SK-N-SH (cell line): ENCODE results near the gene PEX12. TPM values are rescaled to one million over a fixed set of nuclear protein-coding genes. Genes with fewer than 3 reads are reported as not detected.

Experiments
- CTCF ChIA-PET: fragments of 300-600, 350-600 bp; formaldehyde crosslinking; extraction: SDS; loops from one replicate; lab custom pipeline; 2021; lab: Yijun Ruan, JAX
- POLR2A ChIA-PET: fragments of 350-600 bp; sonication (Branson Sonifier 250); formaldehyde crosslinking; extraction: SDS; loops from one replicate; lab custom pipeline; 2020; ENCODE audit warnings: antibody characterized with exemption, inconsistent platforms; lab: Yijun Ruan, JAX
- DNase-seq: peaks from one replicate; pipeline ENCODE4 v3.0.0; 2012
- H2AFZ ChIP-seq: fragments of 200-600 bp; sonication (generic); 2 replicates; pipeline ENCODE4 v1.8.1; 2016; ENCODE audit warnings: antibody characterized with exemption, mild to moderate bottlenecking, low read depth
- H3F3A ChIP-seq: fragments of 200-600 bp; sonication (generic); replicated peaks from 2 replicates; pipeline ENCODE3; 2016; ENCODE audit warnings: antibody characterized with exemption, mild to moderate bottlenecking; ENCODE audit not compliant: insufficient read depth
- H3K27ac ChIP-seq, 2 experiments: fragments of 200-500 bp in 1 of 2; fragments of 200-600 bp in 1 of 2; sonication (Bioruptor generic) in 1 of 2; sonication (generic), shearing (Covaris generic) in 1 of 2; 2 replicates each; pipeline versions ENCODE4 v1.5.1 to v1.6.1; 2014 to 2016; ENCODE audit warnings: low read depth in 2 of 2, inconsistent platforms in 1 of 2, low read length in 1 of 2, mild to moderate bottlenecking in 1 of 2, mixed read lengths in 1 of 2
- H3K27me3 ChIP-seq: fragments of 200-600 bp; sonication (generic), shearing (Covaris generic); 2 replicates; pipeline ENCODE4 v1.6.1; 2016; ENCODE audit warnings: mixed run types; ENCODE audit not compliant: insufficient read depth
- H3K36me3 ChIP-seq, 2 experiments: fragments of 200-500 bp in 1 of 2; fragments of 200-600 bp in 1 of 2; sonication (Bioruptor generic) in 1 of 2; sonication (generic) in 1 of 2; replicated peaks in 1 of 2; 2 replicates each; pipeline versions ENCODE3 to v1.5.1; 2014 to 2016; ENCODE audit warnings: low read length in 1 of 2, mild to moderate bottlenecking in 1 of 2; ENCODE audit not compliant: insufficient read depth in 2 of 2, control insufficient read depth in 1 of 2
- H3K4me1 ChIP-seq, 2 experiments: fragments of 200-500 bp in 1 of 2; fragments of 200-600 bp in 1 of 2; sonication (Bioruptor generic) in 1 of 2; sonication (generic), shearing (Covaris generic) in 1 of 2; 2 replicates each; pipeline versions ENCODE4 v1.5.1 to v1.6.1; 2014 to 2016; ENCODE audit warnings: low read depth in 1 of 2, low read length in 1 of 2, mixed run types in 1 of 2; ENCODE audit not compliant: insufficient read depth in 2 of 2, control insufficient read depth in 1 of 2
- H3K4me2 ChIP-seq: fragments of 200-600 bp; sonication (generic), shearing (Covaris generic); 2 replicates; pipeline ENCODE4 v1.6.1; 2017; ENCODE audit warnings: mixed run types
- H3K4me3 ChIP-seq, 2 experiments: fragments of 200-500 bp in 1 of 2; fragments of 200-600 bp in 1 of 2; sonication (Bioruptor generic) in 1 of 2; sonication (generic), shearing (Covaris generic) in 1 of 2; 2 replicates each; pipeline versions ENCODE4 v1.5.1 to v1.8.1; 2014 to 2016; ENCODE audit warnings: low read depth in 2 of 2, inconsistent platforms in 1 of 2, low read length in 1 of 2, mild to moderate bottlenecking in 1 of 2, mixed read lengths in 1 of 2, moderate library complexity in 1 of 2
- H3K79me2 ChIP-seq: fragments of 200-600 bp; sonication (generic); 2 replicates; pipeline ENCODE4 v1.8.1; 2017; ENCODE audit warnings: mild to moderate bottlenecking; ENCODE audit not compliant: insufficient read depth
- H3K9ac ChIP-seq: fragments of 200-600 bp; sonication (generic); 2 replicates; pipeline ENCODE4 v1.6.1; 2017; ENCODE audit warnings: mixed run types
- H3K9me2 ChIP-seq: fragments of 200-600 bp; sonication (generic); 2 replicates; pipeline ENCODE4 v1.6.1; 2017; ENCODE audit warnings: mixed run types
- H3K9me3 ChIP-seq: fragments of 200-600 bp; sonication (generic); 2 replicates; pipeline ENCODE4 v1.6.1; 2017; ENCODE audit warnings: mixed run types, mild to moderate bottlenecking, moderate library complexity
- H4K20me1 ChIP-seq: fragments of 200-600 bp; sonication (generic); 2 replicates; pipeline ENCODE4 v1.6.1; 2017; ENCODE audit warnings: mild to moderate bottlenecking, mixed run types; ENCODE audit not compliant: insufficient read depth
- CHD2 ChIP-seq: fragments of 150-350 bp; IDR thresholded peaks from 2 replicates; pipeline ENCODE4 v1.6.1; 2018; ENCODE audit warnings: low read length; ENCODE audit not compliant: partially characterized antibody
- ELF1 ChIP-seq: IDR thresholded peaks from 2 replicates; pipeline ENCODE4 v1.4.0; 2012
- EP300 ChIP-seq, 2 experiments: IDR thresholded peaks; 2 replicates each; pipeline versions ENCODE4 v1.4.0 to v1.6.1; 2012; ENCODE audit warnings: borderline replicate concordance in 1 of 2, low read depth in 1 of 2, low read length in 1 of 2
- EZH2phosphoT487 ChIP-seq: fragments of 200-600 bp; sonication (generic); IDR thresholded peaks from 2 replicates; pipeline ENCODE4 v1.6.1; 2017; ENCODE audit warnings: low read depth, mixed run types, mild to moderate bottlenecking, antibody characterized with exemption, moderate library complexity, borderline replicate concordance
- FOXM1 ChIP-seq: IDR thresholded peaks from 2 replicates; pipeline ENCODE4 v1.4.0; 2012; ENCODE audit warnings: low read depth, mild to moderate bottlenecking
- GATA2 ChIP-seq: sonication (generic); formaldehyde crosslinking; IDR thresholded peaks from 2 replicates; pipeline ENCODE4 v1.5.0; 2020; ENCODE audit warnings: mild to moderate bottlenecking, missing genetic modification reagents
- JUND ChIP-seq: IDR thresholded peaks from 2 replicates; pipeline ENCODE4 v1.4.0; 2012
- MXI1 ChIP-seq: IDR thresholded peaks from 2 replicates; pipeline ENCODE4 v1.6.1; 2012; ENCODE audit warnings: mild to moderate bottlenecking, low read depth, low read length, improper control_type of control experiment
- NRF1 ChIP-seq: IDR thresholded peaks from 2 replicates; pipeline ENCODE4 v1.6.1; 2012; ENCODE audit warnings: low read depth, mild to moderate bottlenecking, low read length
- RAD21 ChIP-seq: IDR thresholded peaks from 2 replicates; pipeline ENCODE4 v1.6.1; 2012; ENCODE audit warnings: mild to moderate bottlenecking, low read length
- RCOR1 ChIP-seq: fragments of 150-350 bp; IDR thresholded peaks from 2 replicates; pipeline ENCODE4 v1.6.1; 2017; ENCODE audit warnings: antibody characterized with exemption, low read length
- RFX5 ChIP-seq: IDR thresholded peaks from 2 replicates; pipeline ENCODE4 v1.6.1; 2012; ENCODE audit warnings: mild to moderate bottlenecking, improper control_type of control experiment, low read length
- RXRA ChIP-seq: IDR thresholded peaks from 2 replicates; pipeline ENCODE4 v1.4.0; 2012; ENCODE audit warnings: low read depth, mild to moderate bottlenecking, borderline replicate concordance
- SIN3A ChIP-seq: IDR thresholded peaks from 2 replicates; pipeline ENCODE4 v1.6.1; 2012; ENCODE audit warnings: low read depth, mild to moderate bottlenecking, low read length, moderate library complexity, borderline replicate concordance
- SMC3 ChIP-seq: IDR thresholded peaks from 2 replicates; pipeline ENCODE4 v1.6.1; 2012; ENCODE audit warnings: low read depth, low read length, improper control_type of control experiment
- TAF1 ChIP-seq: IDR thresholded peaks from 2 replicates; pipeline ENCODE4 v1.6.1; 2012; ENCODE audit warnings: low read depth, mild to moderate bottlenecking, low read length, moderate library complexity, borderline replicate concordance
- YY1 ChIP-seq: IDR thresholded peaks from 2 replicates; pipeline ENCODE4 v1.4.0; 2012; ENCODE audit warnings: low read depth, mild to moderate bottlenecking
- WGBS: methylation state at CpG from one replicate; pipeline ENCODE4 v1.1.6; 2017; ENCODE audit warnings: low lambda C conversion rate; 5-methylcytosine and 5-hydroxymethylcytosine counted together
- polyA plus RNA-seq, 3 experiments: library from polyadenylated mRNA; depleted of rRNA; stranded (reverse); fragments of >200 nt; gene quantifications; 2 replicates each; pipeline ENCODE4 v1.2.3, GENCODE V29; 2012
- TF ChIP-seq, protein P1 (sequence below): fragments of 150-350 bp; IDR thresholded peaks from 2 replicates; pipeline ENCODE4 v1.6.1; 2016; ENCODE audit warnings: mild to moderate bottlenecking, low read depth, low read length
- TF ChIP-seq, protein P2 (sequence below): fragments of 150-350 bp; IDR thresholded peaks from 2 replicates; pipeline ENCODE4 v1.6.1; 2017; ENCODE audit warnings: antibody characterized with exemption, low read length, low read depth, borderline replicate concordance
- TF ChIP-seq, protein P3 (sequence below): fragments of 200-600 bp; sonication (generic); IDR thresholded peaks from 2 replicates; pipeline ENCODE4 v1.6.1; 2017; ENCODE audit warnings: antibody characterized with exemption, mild to moderate bottlenecking, moderate library complexity
- TF ChIP-seq, protein P4 (sequence below): IDR thresholded peaks from 2 replicates; pipeline ENCODE4 v1.4.0; 2012; ENCODE audit warnings: low read depth

Gene PEX12
- polyA plus RNA-seq, 1 of the 3 experiments (the other 2 are of a cell fraction) = 4.3 TPM

DNA sequence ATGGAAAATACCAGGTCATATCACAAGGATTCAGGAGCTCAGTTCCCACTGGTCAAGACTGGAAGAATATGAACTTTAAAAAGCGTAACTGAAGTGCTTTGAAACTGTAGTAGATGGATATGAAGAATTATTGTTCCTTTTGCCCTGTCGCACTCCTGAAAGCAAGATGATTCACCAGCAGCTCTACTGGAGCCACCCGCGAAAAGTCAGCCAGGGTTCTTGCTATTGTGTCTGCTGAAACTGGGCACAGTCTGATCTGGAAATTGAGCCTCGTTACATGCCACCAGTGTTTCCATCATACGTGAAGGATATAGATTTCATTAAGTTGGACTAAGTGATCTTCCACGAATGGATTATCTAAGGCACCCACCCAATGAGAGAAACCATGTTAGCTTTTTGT is 25.3 kb upstream of the PEX12 start:
- no peak for DNase-seq
- no peak overlapping the region for H3K9ac ChIP-seq
- no peaks in the 10 kb centered on the region for H3K4me1 ChIP-seq
- POLR2A ChIA-PET = no interaction called here
- no peaks in the 10 kb centered on the region for H4K20me1 ChIP-seq
- peaks cover 58% of the 10 kb centered on the region for H3K79me2 ChIP-seq
- no peak overlapping the region for H3K4me3 ChIP-seq
- no peaks in the 10 kb centered on the region for H3K9me3 ChIP-seq
- WGBS = 93% methylated on average over 7 of the region's 7 CpGs
- TF ChIP-seq RXRA (no peak), MXI1 (no peak), GATA2 (CRISPR knock-in tag) (no peak), JUND (no peak), EP300 (IDR thresholded peaks at IDR 0.05; ENCODE audit: borderline replicate concordance in 1 of 2, low read depth in 1 of 2, low read length in 1 of 2) (no peak), YY1 (no peak), RFX5 (no peak), FOXM1 (no peak), TAF1 (no peak), NRF1 (no peak)
- TF ChIP-seq, protein P1, sequence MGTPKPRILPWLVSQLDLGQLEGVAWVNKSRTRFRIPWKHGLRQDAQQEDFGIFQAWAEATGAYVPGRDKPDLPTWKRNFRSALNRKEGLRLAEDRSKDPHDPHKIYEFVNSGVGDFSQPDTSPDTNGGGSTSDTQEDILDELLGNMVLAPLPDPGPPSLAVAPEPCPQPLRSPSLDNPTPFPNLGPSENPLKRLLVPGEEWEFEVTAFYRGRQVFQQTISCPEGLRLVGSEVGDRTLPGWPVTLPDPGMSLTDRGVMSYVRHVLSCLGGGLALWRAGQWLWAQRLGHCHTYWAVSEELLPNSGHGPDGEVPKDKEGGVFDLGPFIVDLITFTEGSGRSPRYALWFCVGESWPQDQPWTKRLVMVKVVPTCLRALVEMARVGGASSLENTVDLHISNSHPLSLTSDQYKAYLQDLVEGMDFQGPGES = no peak
- TF ChIP-seq, protein P2, sequence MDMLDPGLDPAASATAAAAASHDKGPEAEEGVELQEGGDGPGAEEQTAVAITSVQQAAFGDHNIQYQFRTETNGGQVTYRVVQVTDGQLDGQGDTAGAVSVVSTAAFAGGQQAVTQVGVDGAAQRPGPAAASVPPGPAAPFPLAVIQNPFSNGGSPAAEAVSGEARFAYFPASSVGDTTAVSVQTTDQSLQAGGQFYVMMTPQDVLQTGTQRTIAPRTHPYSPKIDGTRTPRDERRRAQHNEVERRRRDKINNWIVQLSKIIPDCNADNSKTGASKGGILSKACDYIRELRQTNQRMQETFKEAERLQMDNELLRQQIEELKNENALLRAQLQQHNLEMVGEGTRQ = no peak
- TF ChIP-seq, protein P3, sequence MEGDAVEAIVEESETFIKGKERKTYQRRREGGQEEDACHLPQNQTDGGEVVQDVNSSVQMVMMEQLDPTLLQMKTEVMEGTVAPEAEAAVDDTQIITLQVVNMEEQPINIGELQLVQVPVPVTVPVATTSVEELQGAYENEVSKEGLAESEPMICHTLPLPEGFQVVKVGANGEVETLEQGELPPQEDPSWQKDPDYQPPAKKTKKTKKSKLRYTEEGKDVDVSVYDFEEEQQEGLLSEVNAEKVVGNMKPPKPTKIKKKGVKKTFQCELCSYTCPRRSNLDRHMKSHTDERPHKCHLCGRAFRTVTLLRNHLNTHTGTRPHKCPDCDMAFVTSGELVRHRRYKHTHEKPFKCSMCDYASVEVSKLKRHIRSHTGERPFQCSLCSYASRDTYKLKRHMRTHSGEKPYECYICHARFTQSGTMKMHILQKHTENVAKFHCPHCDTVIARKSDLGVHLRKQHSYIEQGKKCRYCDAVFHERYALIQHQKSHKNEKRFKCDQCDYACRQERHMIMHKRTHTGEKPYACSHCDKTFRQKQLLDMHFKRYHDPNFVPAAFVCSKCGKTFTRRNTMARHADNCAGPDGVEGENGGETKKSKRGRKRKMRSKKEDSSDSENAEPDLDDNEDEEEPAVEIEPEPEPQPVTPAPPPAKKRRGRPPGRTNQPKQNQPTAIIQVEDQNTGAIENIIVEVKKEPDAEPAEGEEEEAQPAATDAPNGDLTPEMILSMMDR = no peak
- no peak overlapping the region for H3K4me2 ChIP-seq
- H3F3A ChIP-seq = peaks cover 5% of the 10 kb centered on the region
- CTCF ChIA-PET = interaction anchor here (1.2 to 8.4 kb wide), 4 partner anchors 9 to 160 kb away, joined by 3 to 91 read pairs (median 24); no protein-coding TSS in a partner anchor
- no peaks in the 10 kb centered on the region for H3K9me2 ChIP-seq
- H3K27ac ChIP-seq = no peak overlapping the region
- no peak overlapping the region for H2AFZ ChIP-seq
- H3K36me3 ChIP-seq = peaks cover 58 to 79% of the 10 kb centered on the region in 2 experiments
- no peaks in the 10 kb centered on the region for H3K27me3 ChIP-seq

DNA sequence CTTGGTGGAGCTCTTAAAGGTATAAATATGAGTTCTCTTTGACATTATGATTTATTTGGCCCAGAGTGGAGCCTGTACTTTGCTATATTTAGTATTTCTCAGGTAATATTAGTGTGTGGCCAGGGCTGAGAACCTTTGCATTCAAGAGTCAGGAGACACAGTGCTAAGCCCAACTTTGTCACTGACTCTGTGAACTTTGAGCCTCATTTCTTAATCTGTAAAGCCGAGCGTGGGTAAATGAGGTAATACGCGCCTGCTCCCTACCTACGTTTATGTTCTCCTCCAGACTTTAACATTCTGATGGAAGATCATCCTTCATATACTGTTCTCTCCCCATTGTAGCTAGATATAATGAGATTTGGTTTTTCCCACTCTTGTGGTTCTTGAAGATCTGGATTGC is 19.2 kb upstream of the PEX12 start:
- POLR2A ChIA-PET = no interaction called here
- Histone ChIP-seq H3F3A (no peaks in the 10 kb centered on the region), H4K20me1 (peaks cover 31% of the 10 kb centered on the region), H3K79me2 (peaks cover 94% of the 10 kb centered on the region), H3K27me3 (no peaks in the 10 kb centered on the region), H3K9me3 (no peaks in the 10 kb centered on the region), H3K36me3 (peaks cover 74 to 86% of the 10 kb centered on the region in 2 experiments), H3K4me1 (no peaks in the 10 kb centered on the region), H3K27ac (no peak overlapping the region), H2AFZ (no peak overlapping the region), H3K9me2 (no peaks in the 10 kb centered on the region), H3K4me2 (no peak overlapping the region), H3K9ac (no peak overlapping the region), H3K4me3 (no peak overlapping the region)
- DNase-seq = no peak
- CTCF ChIA-PET = interaction anchor here (1.1 to 3.6 kb wide), 2 partner anchors 15 to 150 kb away, joined by 3 to 19 read pairs; no protein-coding TSS in a partner anchor
- 76% methylated on average over 5 of the region's 5 CpGs for WGBS
- TF ChIP-seq NRF1 (no peak), FOXM1 (no peak), CHD2 (no peak), SIN3A (no peak), GATA2 (CRISPR knock-in tag) (no peak), RXRA (no peak), SMC3 (no peak), RCOR1 (no peak), RAD21 (no peak), TAF1 (no peak), EP300 (IDR thresholded peaks at IDR 0.05; ENCODE audit: borderline replicate concordance in 1 of 2, low read depth in 1 of 2, low read length in 1 of 2) (no peak), RFX5 (no peak), ELF1 (no peak), JUND (no peak), EZH2phosphoT487 (no peak)
- TF ChIP-seq, protein P4, sequence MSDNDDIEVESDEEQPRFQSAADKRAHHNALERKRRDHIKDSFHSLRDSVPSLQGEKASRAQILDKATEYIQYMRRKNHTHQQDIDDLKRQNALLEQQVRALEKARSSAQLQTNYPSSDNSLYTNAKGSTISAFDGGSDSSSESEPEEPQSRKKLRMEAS = no peak
- TF ChIP-seq, protein P3 = no peak
